ENCODE data around the gene RING1. TPM values are rescaled to one million over a fixed set of nuclear protein-coding genes. Genes with fewer than 3 reads are reported as not detected.

The RING1 gene
- polyA plus RNA-seq, 1 of the 3 experiments (the other 2 are of a cell fraction): 61.3 TPM

- TF ChIP-seq REST (IDR thresholded peaks at IDR 0.05; ENCODE audit: low read depth, low read length): no peak
- no peak for TF ChIP-seq TCF12 (IDR thresholded peaks at IDR 0.05)
- no peak for TF ChIP-seq FOXM1 (IDR thresholded peaks at IDR 0.05; ENCODE audit: low read depth)
- no peak for TF ChIP-seq GATA2 (CRISPR knock-in tag; IDR thresholded peaks at IDR 0.05)
- no peak for TF ChIP-seq USF2 (IDR thresholded peaks at IDR 0.05; ENCODE audit: borderline replicate concordance, low read depth, low read length)
- peak; percentile 22 for TF ChIP-seq CHD2 (IDR thresholded peaks at IDR 0.05; ENCODE audit: low read length, partially characterized antibody)
Observed at GRCh38 chr6:33247977-33248642, 39.8 kb downstream of the RING1 start (continued).

GRCh38 chr6:33248643-33248931, 40.3 kb downstream of the RING1 start:
- H3K4me1 ChIP-seq (ENCODE audit: control insufficient read depth in 1 of 2, insufficient read depth in 2 of 2, low read depth in 1 of 2, low read length in 1 of 2): peaks cover 21 to 30% of the 10 kb centered on the region in 2 experiments
- peak overlapping the region; percentile 84 for H2AFZ ChIP-seq (ENCODE audit: low read depth)
- DNase-seq: no peak
- peaks cover 6 to 14% of the 10 kb centered on the region in 2 experiments for H3K36me3 ChIP-seq (replicated peaks in 1 of 2; ENCODE audit: control insufficient read depth in 1 of 2, insufficient read depth in 2 of 2, low read length in 1 of 2)
- peak overlapping the region; percentile 98 for H3K4me2 ChIP-seq
- peaks cover 10% of the 10 kb centered on the region; the same call in 1 of the 2 replicates for H3K79me2 ChIP-seq (ENCODE audit: insufficient read depth)
- peak overlapping the region; percentile 72 for H3K9ac ChIP-seq
- H3F3A ChIP-seq (replicated peaks; ENCODE audit: insufficient read depth): peaks cover 39% of the 10 kb centered on the region
- H3K27ac ChIP-seq (ENCODE audit: low read depth in 2 of 2, low read length in 1 of 2): peak overlapping the region; percentile 96
- H3K9me3 ChIP-seq: no peaks in the 10 kb centered on the region
- TF ChIP-seq MEF2A (IDR thresholded peaks at IDR 0.05; ENCODE audit: borderline replicate concordance, low read depth) (no peak), MXI1 (IDR thresholded peaks at IDR 0.05; ENCODE audit: low read depth, low read length) (no peak), YY1 (IDR thresholded peaks at IDR 0.05; ENCODE audit: low read depth) (no peak), TAF1 (IDR thresholded peaks at IDR 0.05; ENCODE audit: borderline replicate concordance, low read depth, low read length) (peak; percentile 1; the same call in 1 of the 2 replicates)
- no peaks in the 10 kb centered on the region; the same call in 1 of the 2 replicates for H3K27me3 ChIP-seq (ENCODE audit: insufficient read depth)
- H4K20me1 ChIP-seq (ENCODE audit: insufficient read depth): no peaks in the 10 kb centered on the region
- ChIA-PET POLR2A (interaction anchor here (1.0 to 3.0 kb wide), 8 partner anchors 12 to 354 kb away, joined by 3 to 18 read pairs (median 5); partner anchors contain the start of genes B3GALT4, HSD17B8, RING1 and RPS18), CTCF (interaction anchor here (0.6 to 7.3 kb wide), 58 partner anchors 10 to 395 kb away, joined by 3 to 96 read pairs (median 6); partner anchors contain the start of genes B3GALT4, HLA-DMA, HLA-DMB and HLA-DOA)
- peak overlapping the region; percentile 62 to 76 for H3K4me3 ChIP-seq (ENCODE audit: low read depth in 2 of 2, low read length in 1 of 2)
- no peaks in the 10 kb centered on the region for H3K9me2 ChIP-seq
- 9% methylated on average over 13 of the region's 18 CpGs for WGBS (ENCODE audit: low lambda C conversion rate)

All from SK-N-SH (cell line).